ENCODE measurements around the gene PRR5. TPM values are rescaled to one million over a fixed set of nuclear protein-coding genes. Genes with fewer than 3 reads are reported as not detected.
A peak's percentile ranks its signal among the peaks of the same experiment; 100 is the strongest.

The PRR5 gene
- total and polyA plus RNA-seq, 2 of the 13 experiments (the other 11 are each of a cell fraction or from before 2014, with no cell fraction given) = 11.6 to 27.5 TPM

GRCh38 chr22:44676441-44677352 lies 25.3 kb upstream of the PRR5 start (continued):
- TF ChIP-seq ZMYM2 (CRISPR knock-in tag; IDR thresholded peaks at IDR 0.05) (no peak), ATF5 (CRISPR knock-in tag; IDR thresholded peaks at IDR 0.05; ENCODE audit: low read depth) (no peak), LRRFIP1 (CRISPR knock-in tag; conservative IDR thresholded peaks at IDR 0.05) (no peak), MAZ (IDR thresholded peaks at IDR 0.05; ENCODE audit: borderline replicate concordance, low read depth, low read length) (peak; percentile 76; the same call in 1 of the 2 replicates), MAZ (CRISPR knock-in tag; IDR thresholded peaks at IDR 0.05; ENCODE audit: low read depth) (peak; percentile 75), HHEX (CRISPR knock-in tag; IDR thresholded peaks at IDR 0.05) (no peak), ZNF782 (CRISPR knock-in tag; IDR thresholded peaks at IDR 0.05; ENCODE audit: borderline replicate concordance) (no peak), ATAD3A (CRISPR knock-in tag; IDR thresholded peaks at IDR 0.05) (no peak), ZBTB20 (CRISPR knock-in tag; IDR thresholded peaks at IDR 0.05; ENCODE audit: borderline replicate concordance, low read depth) (no peak; the same call in 1 of the 2 replicates), SIN3B (IDR thresholded peaks at IDR 0.05; ENCODE audit: low read length) (no peak), HIVEP1 (CRISPR knock-in tag; IDR thresholded peaks at IDR 0.05) (peak; percentile 97), RNF2 (conservative IDR thresholded peaks at IDR 0.05; ENCODE audit: low read depth) (no peak), SRY (CRISPR knock-in tag; IDR thresholded peaks at IDR 0.05) (no peak), RXRA (CRISPR knock-in tag; IDR thresholded peaks at IDR 0.05) (peak; percentile 92), ZNF431 (CRISPR knock-in tag; IDR thresholded peaks at IDR 0.05; ENCODE audit: borderline replicate concordance, low read depth) (0 out of 2 replicates have a peak, but pooled peaks have one; percentile 74)
- TF ChIP-seq, protein P1, sequence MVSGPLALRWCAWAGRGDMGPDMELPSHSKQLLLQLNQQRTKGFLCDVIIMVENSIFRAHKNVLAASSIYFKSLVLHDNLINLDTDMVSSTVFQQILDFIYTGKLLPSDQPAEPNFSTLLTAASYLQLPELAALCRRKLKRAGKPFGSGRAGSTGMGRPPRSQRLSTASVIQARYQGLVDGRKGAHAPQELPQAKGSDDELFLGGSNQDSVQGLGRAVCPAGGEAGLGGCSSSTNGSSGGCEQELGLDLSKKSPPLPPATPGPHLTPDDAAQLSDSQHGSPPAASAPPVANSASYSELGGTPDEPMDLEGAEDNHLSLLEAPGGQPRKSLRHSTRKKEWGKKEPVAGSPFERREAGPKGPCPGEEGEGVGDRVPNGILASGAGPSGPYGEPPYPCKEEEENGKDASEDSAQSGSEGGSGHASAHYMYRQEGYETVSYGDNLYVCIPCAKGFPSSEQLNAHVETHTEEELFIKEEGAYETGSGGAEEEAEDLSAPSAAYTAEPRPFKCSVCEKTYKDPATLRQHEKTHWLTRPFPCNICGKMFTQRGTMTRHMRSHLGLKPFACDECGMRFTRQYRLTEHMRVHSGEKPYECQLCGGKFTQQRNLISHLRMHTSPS (CRISPR knock-in tag; IDR thresholded peaks at IDR 0.05; ENCODE audit: low read depth) = peak; percentile 83
- TF ChIP-seq, protein P2, sequence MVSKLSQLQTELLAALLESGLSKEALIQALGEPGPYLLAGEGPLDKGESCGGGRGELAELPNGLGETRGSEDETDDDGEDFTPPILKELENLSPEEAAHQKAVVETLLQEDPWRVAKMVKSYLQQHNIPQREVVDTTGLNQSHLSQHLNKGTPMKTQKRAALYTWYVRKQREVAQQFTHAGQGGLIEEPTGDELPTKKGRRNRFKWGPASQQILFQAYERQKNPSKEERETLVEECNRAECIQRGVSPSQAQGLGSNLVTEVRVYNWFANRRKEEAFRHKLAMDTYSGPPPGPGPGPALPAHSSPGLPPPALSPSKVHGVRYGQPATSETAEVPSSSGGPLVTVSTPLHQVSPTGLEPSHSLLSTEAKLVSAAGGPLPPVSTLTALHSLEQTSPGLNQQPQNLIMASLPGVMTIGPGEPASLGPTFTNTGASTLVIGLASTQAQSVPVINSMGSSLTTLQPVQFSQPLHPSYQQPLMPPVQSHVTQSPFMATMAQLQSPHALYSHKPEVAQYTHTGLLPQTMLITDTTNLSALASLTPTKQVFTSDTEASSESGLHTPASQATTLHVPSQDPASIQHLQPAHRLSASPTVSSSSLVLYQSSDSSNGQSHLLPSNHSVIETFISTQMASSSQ (IDR thresholded peaks at IDR 0.05; ENCODE audit: low read depth) = peak; percentile 39; the same call in 1 of the 2 replicates
- TF ChIP-seq, protein P2 (CRISPR knock-in tag; IDR thresholded peaks at IDR 0.05; ENCODE audit: borderline replicate concordance) = peak; percentile 50; the same call in 1 of the 2 replicates
- TF ChIP-seq, protein P3, sequence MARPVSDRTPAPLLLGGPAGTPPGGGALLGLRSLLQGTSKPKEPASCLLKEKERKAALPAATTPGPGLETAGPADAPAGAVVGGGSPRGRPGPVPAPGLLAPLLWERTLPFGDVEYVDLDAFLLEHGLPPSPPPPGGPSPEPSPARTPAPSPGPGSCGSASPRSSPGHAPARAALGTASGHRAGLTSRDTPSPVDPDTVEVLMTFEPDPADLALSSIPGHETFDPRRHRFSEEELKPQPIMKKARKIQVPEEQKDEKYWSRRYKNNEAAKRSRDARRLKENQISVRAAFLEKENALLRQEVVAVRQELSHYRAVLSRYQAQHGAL (CRISPR knock-in tag; IDR thresholded peaks at IDR 0.05; ENCODE audit: not compliant biosample characterization) = no peak
